AG10803 (cell line): ENCODE results near the gene CYP21A2.
"Not testable (repeated sequence)": the region's sequence is repeated elsewhere in the genome, so short reads cannot be mapped to it uniquely, and the experiment has no call there.

Experiments used
- DNase-seq: peaks from one replicate; pipeline ENCODE4 v3.0.0; 2010; ENCODE audit warnings: low read depth
- H3K4me3 ChIP-seq: 2 replicates; pipeline ENCODE4 v1.5.1; 2011; ENCODE audit warnings: mild to moderate bottlenecking, low read length, control low read depth
- TF ChIP-seq, protein P1 (sequence below): conservative IDR thresholded peaks from 2 replicates; pipeline ENCODE4 v1.5.1; 2011; ENCODE audit warnings: mild to moderate bottlenecking, low read length, control low read depth, inconsistent platforms

The CYP21A2 gene

DNA sequence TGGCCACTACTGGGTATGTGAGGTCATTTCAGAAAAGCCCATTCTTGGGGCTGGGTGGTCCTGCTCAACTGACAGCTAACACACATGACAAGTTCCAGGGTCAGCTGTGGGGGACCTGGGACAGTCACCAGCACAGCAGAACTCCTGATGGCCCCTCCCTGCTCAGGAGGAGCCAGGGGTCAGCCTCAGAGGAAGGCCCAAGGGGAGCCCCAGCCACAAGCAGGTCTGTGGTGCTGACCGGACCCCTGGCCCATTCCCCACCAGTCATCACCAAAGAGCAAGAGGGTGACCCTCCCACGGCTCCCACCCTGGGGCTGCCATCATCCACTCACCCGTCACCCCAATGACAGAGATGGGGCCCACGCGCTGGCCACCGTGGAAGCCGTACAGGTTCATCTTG lies 18.0 kb downstream of the CYP21A2 start:
- DNase-seq, result no peak
- TF ChIP-seq, protein P1, sequence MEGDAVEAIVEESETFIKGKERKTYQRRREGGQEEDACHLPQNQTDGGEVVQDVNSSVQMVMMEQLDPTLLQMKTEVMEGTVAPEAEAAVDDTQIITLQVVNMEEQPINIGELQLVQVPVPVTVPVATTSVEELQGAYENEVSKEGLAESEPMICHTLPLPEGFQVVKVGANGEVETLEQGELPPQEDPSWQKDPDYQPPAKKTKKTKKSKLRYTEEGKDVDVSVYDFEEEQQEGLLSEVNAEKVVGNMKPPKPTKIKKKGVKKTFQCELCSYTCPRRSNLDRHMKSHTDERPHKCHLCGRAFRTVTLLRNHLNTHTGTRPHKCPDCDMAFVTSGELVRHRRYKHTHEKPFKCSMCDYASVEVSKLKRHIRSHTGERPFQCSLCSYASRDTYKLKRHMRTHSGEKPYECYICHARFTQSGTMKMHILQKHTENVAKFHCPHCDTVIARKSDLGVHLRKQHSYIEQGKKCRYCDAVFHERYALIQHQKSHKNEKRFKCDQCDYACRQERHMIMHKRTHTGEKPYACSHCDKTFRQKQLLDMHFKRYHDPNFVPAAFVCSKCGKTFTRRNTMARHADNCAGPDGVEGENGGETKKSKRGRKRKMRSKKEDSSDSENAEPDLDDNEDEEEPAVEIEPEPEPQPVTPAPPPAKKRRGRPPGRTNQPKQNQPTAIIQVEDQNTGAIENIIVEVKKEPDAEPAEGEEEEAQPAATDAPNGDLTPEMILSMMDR, result no peak
- no peak overlapping the region for H3K4me3 ChIP-seq

DNA sequence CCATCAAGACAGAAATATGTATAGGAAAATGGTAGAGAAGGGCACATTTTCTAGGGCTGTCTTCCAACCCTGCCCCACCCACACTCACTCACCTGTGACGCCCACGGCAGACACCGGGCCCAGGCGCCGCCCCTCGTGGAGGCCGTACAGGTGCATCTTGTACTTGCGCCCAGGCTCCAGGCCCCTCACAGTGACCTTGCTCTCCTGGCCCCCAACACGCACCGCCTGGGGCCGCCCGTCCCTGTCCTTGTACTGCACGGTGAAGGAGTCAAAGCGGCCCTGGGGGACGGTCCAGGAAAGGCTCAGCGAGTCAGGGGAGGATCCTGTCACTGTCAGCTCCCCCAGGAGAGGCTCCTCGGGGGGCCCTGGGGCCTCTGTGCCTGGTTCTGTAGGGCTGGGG lies 19.8 kb downstream of the CYP21A2 start:
- no peak overlapping the region for H3K4me3 ChIP-seq
- TF ChIP-seq, protein P1, result no peak
- DNase-seq, result no peak

DNA sequence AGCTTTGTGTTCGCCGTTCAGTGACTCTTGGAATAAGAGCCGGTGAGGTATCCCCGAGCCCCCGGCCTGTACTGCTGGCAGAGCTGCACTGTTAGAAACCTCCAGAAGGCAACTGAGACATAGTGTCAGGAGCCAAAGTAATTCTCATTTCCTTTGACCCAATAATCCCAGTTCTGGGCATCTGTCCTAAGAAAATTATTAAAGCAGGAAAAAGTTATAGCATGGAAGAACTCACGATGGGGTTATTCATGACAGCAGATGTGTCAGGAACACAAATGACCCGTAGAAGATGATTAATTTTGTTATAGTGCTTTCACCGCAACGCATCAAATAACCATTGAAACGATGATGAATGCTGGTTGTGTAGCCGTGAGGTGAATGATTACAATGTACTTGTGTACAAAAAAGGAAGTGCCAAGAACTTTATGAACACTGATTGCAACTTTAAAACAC lies 20.3 kb downstream of the CYP21A2 start:
- H3K4me3 ChIP-seq, result no peak overlapping the region
- no peak for DNase-seq
- TF ChIP-seq, protein P1, result no peak

DNA sequence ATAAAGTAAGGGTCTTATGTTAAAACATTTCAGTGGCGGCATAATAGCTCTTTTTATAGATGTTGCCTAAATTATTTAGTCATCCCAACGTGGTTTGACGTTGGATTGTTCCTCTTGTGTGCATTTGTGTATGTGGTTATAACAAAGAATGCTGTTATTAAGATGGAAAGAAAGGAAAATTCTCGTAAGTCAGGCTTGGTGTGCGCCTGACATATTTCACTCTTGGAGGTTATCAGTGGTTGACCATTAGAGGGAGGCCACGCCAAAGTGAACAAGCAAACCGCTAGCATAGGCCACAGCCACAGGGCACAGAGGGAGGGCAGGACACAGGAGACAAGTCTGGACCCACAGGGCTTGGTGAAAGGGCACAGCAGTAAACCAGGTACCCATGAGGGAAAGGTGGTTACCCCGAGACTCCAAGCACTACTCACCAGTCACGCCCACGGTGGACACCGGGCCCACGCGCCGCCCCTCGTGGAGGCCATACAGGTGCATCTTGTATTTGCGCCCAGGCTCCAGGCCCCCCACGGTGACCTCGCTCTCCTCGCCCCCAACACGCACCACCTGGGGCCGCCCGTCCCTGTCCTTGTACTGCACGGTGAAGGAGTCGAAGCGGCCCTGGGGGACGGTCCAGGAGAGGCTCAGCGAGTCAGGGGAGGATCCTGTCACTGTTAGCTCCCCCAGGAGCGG lies 22.9 kb downstream of the CYP21A2 start:
- H3K4me3 ChIP-seq, result no peak overlapping the region
- TF ChIP-seq, protein P1, result peak; percentile 16; the same call in 1 of the 2 replicates
- DNase-seq, result no peak

DNA sequence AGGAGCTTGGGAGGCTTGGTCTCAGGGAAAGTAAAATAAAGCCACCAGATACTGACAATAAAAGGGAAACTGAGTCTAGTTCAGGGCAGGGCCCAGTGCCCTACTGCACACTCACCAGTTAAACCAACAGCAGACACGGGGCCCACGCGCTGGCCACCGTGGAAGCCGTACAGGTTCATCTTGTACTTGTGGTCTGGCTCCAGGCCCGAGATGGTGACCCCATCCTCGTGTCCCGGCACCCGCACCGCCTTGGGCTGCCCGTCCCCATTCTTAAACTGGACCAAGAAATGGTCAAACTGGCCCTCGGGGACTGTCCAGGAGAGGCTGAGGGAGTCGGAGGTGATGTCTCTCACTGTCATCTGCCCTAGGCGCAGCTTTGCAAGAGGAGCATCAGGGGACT lies 26.5 kb downstream of the CYP21A2 start:
- no peak for DNase-seq
- H3K4me3 ChIP-seq, result no peak overlapping the region
- TF ChIP-seq, protein P1, result no peak

DNA sequence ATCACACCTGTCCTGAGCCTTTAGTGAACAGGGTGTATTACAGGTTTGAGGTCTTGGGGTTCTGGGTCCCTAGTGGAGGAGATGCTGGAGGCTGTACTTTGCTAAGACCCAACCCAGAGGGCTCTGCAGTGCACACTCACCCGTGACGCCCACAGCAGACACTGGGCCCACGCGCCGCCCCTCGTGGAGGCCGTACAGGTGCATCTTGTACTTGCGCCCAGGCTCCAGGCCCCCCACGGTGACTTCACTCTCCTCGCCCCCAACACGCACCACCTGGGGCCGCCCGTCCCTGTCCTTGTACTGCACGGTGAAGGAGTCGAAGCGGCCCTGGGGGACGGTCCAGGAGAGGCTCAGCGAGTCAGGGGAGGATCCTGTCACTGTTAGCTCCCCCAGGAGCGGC lies 29.3 kb downstream of the CYP21A2 start:
- not testable (repeated sequence) for H3K4me3 ChIP-seq, DNase-seq

DNA sequence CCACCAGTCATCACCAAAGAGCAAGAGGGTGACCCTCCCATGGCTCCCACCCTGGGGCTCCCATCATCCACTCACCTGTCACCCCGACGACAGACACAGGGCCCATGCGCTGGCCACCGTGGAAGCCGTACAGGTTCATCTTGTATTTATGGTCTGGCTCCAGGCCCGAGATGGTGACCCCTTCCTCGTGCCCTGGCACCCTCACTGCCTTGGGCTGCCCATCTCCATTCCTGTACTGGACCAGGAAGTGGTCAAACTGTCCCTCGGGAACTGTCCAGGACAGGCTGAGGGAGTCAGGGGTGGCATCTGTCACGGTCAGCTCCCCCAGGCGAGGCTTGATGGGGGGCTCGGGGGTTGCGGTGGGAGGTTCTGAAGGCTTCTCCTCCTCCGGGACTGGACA lies 30.1 kb downstream of the CYP21A2 start:
- not testable (repeated sequence) for H3K4me3 ChIP-seq, DNase-seq

DNA sequence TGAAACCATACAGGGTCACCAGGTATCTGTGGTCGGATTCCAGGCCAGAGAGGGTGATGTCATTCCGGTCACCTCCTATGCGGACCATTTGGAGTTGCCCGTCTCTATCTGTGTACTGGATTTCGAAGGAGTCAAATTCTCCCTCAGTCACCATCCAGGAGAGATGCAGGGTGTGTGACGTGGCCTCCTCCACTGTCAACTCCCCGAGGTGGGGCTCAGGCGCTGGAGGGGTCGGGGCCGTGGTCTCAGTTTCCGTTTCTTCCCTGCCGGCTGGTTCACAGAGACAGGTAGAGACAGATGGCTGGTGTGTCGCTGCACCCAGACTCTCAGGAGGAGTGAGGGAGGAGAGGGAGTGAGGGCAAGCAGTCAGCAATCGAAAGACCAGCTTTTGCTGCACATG lies 30.7 kb downstream of the CYP21A2 start:
- no peak for DNase-seq
- no peak overlapping the region for H3K4me3 ChIP-seq
- TF ChIP-seq, protein P1, result no peak
